ENCODE measurements around the gene HAUS6. TPM values are rescaled to one million over a fixed set of nuclear protein-coding genes. Genes with fewer than 3 reads are reported as not detected.

HAUS6 gene
- total RNA-seq, 1 donor from 2014 or later = 15.3 TPM

DNA sequence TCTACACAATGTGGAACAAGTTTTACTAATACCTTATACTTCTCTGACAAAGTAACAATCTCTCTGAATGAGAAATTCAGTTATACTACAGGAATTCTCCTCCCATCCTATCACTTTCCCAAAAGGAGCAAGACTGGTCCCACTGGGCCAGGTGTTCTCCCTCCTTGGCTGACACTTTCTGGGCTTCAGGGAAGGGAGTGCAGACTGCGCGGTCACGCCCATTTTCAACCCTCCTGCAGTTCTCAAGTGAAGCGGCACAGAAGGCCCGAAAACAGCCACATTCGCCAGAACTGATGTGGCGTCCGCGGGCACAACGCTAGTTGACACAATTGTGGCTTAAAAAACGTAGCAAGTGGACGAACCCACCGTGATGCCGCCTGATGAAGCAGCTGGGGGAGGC is 70.3 kb downstream of the HAUS6 start:
- CTCF ChIA-PET = no interaction called here
- intact Hi-C loops (cut with micrococcal nuclease) = no loop called here
- TF ChIP-seq, protein P1, sequence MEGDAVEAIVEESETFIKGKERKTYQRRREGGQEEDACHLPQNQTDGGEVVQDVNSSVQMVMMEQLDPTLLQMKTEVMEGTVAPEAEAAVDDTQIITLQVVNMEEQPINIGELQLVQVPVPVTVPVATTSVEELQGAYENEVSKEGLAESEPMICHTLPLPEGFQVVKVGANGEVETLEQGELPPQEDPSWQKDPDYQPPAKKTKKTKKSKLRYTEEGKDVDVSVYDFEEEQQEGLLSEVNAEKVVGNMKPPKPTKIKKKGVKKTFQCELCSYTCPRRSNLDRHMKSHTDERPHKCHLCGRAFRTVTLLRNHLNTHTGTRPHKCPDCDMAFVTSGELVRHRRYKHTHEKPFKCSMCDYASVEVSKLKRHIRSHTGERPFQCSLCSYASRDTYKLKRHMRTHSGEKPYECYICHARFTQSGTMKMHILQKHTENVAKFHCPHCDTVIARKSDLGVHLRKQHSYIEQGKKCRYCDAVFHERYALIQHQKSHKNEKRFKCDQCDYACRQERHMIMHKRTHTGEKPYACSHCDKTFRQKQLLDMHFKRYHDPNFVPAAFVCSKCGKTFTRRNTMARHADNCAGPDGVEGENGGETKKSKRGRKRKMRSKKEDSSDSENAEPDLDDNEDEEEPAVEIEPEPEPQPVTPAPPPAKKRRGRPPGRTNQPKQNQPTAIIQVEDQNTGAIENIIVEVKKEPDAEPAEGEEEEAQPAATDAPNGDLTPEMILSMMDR (IDR thresholded peaks at IDR 0.05) = no peak
- Mint-ChIP-seq H3K27ac (no peak overlapping the region), H3K9me3 (no peaks in the 10 kb centered on the region), H3K4me1 (peaks cover 2% of the 10 kb centered on the region), H3K4me3 (no peak overlapping the region), H3K27me3 (peaks cover 10% of the 10 kb centered on the region), H3K36me3 (ENCODE audit: low read depth) (no peaks in the 10 kb centered on the region)
- DNase-seq (no peak), ATAC-seq (ENCODE audit: low read depth) (no peak)
- POLR2A ChIA-PET = no interaction called here

DNA sequence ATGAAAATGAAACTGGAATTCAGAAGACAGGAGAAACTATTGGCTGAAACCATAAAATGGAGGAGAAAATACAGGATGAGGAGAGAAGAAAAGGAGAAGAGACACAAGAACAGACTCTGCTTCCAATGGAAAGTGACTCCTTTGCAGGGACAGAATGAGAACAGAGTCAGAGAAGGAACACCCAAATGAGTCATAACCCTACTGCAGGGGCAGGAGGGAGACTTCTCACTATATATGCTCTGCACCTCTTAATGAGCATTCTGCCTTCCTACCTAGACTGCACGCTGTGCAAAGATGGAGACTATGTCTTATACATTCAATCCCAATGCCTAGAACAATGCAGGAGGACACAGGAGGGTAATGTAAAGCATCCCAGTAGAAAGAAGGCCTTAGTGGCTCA is 71.8 kb downstream of the HAUS6 start:
- Mint-ChIP-seq H3K36me3 (ENCODE audit: low read depth) (no peaks in the 10 kb centered on the region), H3K27me3 (peaks cover 10% of the 10 kb centered on the region), H3K27ac (no peak overlapping the region), H3K4me3 (no peak overlapping the region), H3K9me3 (no peaks in the 10 kb centered on the region), H3K4me1 (peaks cover 2% of the 10 kb centered on the region)
- TF ChIP-seq, protein P1 (IDR thresholded peaks at IDR 0.05) = no peak
- ATAC-seq (ENCODE audit: low read depth) (no peak), DNase-seq (no peak)
- CTCF ChIA-PET = no interaction called here
- intact Hi-C loops (cut with micrococcal nuclease) = no loop called here
- POLR2A ChIA-PET = no interaction called here

DNA sequence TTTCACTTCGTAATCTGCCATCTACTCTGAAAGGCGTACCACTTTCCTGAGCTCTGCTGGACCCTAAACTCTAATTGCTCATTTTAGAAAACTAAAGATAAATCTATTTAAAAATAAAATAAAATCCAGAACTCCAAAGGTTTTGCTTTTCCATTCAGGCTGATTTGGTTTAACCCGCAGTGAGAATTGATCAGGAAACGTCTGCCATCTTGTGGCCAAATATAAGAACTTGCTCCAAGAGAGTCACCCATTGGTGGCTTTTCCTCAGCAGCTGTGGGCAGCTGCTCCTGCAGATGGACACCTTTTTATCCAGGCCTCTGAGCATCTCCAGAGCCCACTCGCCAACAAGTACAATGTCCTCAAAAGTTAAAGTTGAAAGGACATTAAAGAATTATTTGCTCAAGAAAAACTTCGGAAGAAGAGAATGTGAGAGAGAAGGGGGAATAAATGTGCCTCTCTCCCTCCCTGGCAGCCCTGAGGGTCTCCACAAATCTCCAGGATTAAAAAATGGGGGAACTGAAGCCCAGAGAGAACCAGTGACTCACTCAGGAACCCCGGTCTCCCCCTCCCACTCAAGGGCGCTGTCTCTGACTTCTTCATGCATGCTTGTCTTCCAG is 73.8 kb downstream of the HAUS6 start:
- peaks cover 2% of the 10 kb centered on the region for H3K4me1 Mint-ChIP-seq
- peak; percentile 49 for ATAC-seq (ENCODE audit: low read depth)
- TF ChIP-seq, protein P1 (IDR thresholded peaks at IDR 0.05) = no peak
- intact Hi-C loops (cut with micrococcal nuclease) = loop anchor here (1.0 kb wide), 3 partner anchors 145 to 774 kb away; no protein-coding TSS in a partner anchor
- H3K36me3 Mint-ChIP-seq (ENCODE audit: low read depth) = no peaks in the 10 kb centered on the region
- no peaks in the 10 kb centered on the region for H3K9me3 Mint-ChIP-seq
- H3K27me3 Mint-ChIP-seq = peaks cover 5% of the 10 kb centered on the region
- CTCF ChIA-PET = interaction anchor here (1.0 to 4.1 kb wide), 5 partner anchors 8 to 775 kb away, joined by 3 to 16 read pairs (median 4); partner anchors contain the start of gene RRAGA
- no peak overlapping the region for H3K27ac Mint-ChIP-seq
- H3K4me3 Mint-ChIP-seq = no peak overlapping the region
- no peak for DNase-seq
- POLR2A ChIA-PET = interaction anchor here (1.0 kb wide), 1 partner anchor 20 kb away, joined by 4 read pairs; the partner anchor contains the start of gene RRAGA

DNA sequence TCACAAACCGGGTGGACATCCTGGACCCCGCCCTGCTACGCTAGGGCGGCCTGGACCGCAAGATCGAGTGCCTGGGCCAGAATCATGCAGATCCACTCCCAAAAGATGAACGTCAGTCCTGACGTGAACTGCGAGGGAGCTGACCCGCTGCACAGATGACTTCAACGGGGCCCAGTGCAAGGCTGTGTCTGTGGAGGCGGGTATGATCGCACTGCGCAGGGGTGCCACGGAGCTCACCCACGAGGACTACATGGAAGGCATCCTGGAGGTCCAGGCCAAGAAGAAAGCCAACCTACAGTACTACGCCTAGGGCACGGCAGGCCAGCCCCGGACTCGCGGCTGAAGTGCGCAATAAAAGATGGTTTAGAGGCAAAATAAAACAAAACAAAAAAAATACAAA is 74.9 kb downstream of the HAUS6 start:
- POLR2A ChIA-PET = no interaction called here

DNA sequence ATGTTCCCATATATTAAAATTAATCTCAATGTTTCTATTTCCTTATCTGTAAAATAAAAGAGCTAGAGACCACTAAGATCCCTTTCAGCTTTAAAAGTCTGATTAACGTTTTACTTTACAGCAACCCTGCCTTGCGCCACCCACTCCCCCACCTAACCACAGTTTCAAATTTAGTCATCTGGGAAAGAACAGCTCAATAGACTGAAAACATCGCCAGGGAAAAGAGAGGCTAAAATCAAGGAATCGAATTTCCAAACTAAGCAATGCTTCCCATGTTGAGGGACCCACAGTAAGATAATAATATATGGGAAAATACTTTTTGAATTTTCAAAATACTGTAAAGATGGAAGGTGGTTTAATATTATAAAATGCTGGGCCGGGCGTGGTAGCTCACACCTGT is 76.3 kb downstream of the HAUS6 start:
- Mint-ChIP-seq H3K27me3 (peaks cover 8% of the 10 kb centered on the region), H3K4me3 (no peak overlapping the region), H3K27ac (no peak overlapping the region), H3K9me3 (no peaks in the 10 kb centered on the region), H3K4me1 (peaks cover 2% of the 10 kb centered on the region), H3K36me3 (ENCODE audit: low read depth) (no peaks in the 10 kb centered on the region)
- CTCF ChIA-PET = interaction anchor here (4.1 kb wide), 1 partner anchor 772 kb away, joined by 16 read pairs; no protein-coding TSS in a partner anchor
- intact Hi-C loops (cut with micrococcal nuclease) = no loop called here
- TF ChIP-seq, protein P1 (IDR thresholded peaks at IDR 0.05) = no peak
- ATAC-seq (ENCODE audit: low read depth) (no peak), DNase-seq (no peak)
- POLR2A ChIA-PET = no interaction called here

More for the DNA sequence above, 74.9 kb downstream of the HAUS6 start:
- intact Hi-C loops (cut with micrococcal nuclease) = no loop called here
- H3K4me3 Mint-ChIP-seq = no peak overlapping the region
- CTCF ChIA-PET = interaction anchor here (2.0 to 4.1 kb wide), 2 partner anchors 21 to 773 kb away, joined by 4 to 16 read pairs; partner anchors contain the start of gene RRAGA
- H3K27ac Mint-ChIP-seq = no peak overlapping the region
- H3K36me3 Mint-ChIP-seq (ENCODE audit: low read depth) = no peaks in the 10 kb centered on the region
- TF ChIP-seq, protein P1 (IDR thresholded peaks at IDR 0.05) = no peak
- no peak for DNase-seq
- peaks cover 8% of the 10 kb centered on the region for H3K27me3 Mint-ChIP-seq
- H3K4me1 Mint-ChIP-seq = peaks cover 2% of the 10 kb centered on the region
- H3K9me3 Mint-ChIP-seq = no peaks in the 10 kb centered on the region
- no peak for ATAC-seq (ENCODE audit: low read depth)
